ENCODE results near the gene ZNF555.

Gene ZNF555

DNA sequence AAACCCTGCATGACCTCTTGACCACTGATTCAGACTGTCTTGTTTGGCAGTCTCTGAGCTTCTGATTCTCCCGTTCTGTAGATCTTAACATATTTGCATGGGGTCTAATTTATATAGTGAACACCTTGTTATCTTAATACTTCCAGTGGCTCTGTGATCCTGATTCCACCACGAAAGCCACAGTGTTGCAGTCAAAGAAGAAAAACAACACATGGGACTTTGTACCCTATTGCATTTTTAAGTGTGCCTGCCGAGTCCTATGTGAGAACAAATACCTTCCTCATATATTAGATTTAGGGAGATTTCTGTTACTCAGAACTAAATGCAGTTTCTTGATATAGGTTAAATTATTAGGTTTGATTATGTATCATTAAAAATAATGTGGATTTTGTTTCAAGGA lies 13.6 kb downstream of the ZNF555 start:
- TF ChIP-seq, protein P1, sequence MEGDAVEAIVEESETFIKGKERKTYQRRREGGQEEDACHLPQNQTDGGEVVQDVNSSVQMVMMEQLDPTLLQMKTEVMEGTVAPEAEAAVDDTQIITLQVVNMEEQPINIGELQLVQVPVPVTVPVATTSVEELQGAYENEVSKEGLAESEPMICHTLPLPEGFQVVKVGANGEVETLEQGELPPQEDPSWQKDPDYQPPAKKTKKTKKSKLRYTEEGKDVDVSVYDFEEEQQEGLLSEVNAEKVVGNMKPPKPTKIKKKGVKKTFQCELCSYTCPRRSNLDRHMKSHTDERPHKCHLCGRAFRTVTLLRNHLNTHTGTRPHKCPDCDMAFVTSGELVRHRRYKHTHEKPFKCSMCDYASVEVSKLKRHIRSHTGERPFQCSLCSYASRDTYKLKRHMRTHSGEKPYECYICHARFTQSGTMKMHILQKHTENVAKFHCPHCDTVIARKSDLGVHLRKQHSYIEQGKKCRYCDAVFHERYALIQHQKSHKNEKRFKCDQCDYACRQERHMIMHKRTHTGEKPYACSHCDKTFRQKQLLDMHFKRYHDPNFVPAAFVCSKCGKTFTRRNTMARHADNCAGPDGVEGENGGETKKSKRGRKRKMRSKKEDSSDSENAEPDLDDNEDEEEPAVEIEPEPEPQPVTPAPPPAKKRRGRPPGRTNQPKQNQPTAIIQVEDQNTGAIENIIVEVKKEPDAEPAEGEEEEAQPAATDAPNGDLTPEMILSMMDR (IDR thresholded peaks at IDR 0.05; ENCODE audit: low read depth, low read length), result no peak
- DNase-seq (ENCODE audit: low read depth in 2 of 2), result no peak
- H3K4me3 ChIP-seq (replicated peaks in 1 of 2; ENCODE audit: low read depth in 2 of 2, low read length in 2 of 2), result no peak overlapping the region

DNA sequence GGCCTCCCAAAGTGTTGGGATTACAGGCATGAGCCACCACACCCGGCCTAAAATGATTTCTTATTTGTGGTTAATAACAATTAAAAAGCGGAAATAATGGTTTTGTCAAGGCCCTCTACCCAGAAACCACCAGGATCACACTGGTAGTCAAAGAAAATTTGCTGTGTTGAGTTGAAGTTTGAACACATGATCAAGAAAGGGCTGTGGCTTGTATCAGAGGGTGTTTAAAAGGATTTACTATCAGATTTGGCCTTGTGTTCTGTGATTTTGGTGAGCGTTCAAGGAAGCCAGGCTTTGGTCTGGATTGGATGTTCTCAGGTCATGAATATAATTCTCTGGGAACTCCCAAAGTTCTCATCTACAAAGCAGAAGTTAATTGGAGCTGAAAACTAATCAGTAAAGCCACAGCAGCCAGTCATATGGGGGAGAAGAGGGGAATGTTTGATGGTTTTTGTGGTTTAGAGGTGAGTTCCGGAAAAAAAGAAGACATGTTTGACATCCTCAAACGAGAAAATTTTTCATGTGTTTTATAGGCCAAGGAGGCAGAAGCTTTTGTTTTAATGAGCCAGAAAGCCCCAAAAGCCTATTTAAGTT lies 15.3 kb downstream of the ZNF555 start:
- DNase-seq (ENCODE audit: low read depth in 2 of 2), result no peak
- H3K4me3 ChIP-seq (replicated peaks in 1 of 2; ENCODE audit: low read depth in 2 of 2, low read length in 2 of 2), result no peak overlapping the region

DNA sequence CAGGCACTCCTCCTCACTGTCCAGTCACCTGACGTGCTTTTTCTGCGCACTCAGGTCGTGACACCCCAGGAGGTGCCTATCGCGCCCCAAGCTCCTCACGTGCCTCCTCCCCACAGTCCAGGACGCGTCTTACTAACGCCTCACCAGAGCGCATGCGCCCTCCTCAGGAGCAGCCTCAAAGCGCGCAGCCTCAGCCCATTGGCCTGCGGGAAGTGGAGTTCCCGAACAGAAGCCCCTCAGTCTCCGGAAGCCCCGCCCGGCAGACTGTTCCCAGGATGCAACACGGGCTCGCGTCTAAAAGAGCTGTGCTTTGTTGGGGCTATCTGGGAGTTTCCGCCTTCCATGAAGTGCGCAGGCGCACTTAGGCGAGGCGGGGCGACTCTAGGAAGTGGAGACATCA lies 17.6 kb downstream of the ZNF555 start:
- H3K4me3 ChIP-seq (replicated peaks in 1 of 2; ENCODE audit: low read depth in 2 of 2, low read length in 2 of 2), result no peak overlapping the region
- DNase-seq (ENCODE audit: low read depth in 2 of 2), result no peak
- TF ChIP-seq, protein P1 (IDR thresholded peaks at IDR 0.05; ENCODE audit: low read depth, low read length), result no peak

More for the DNA sequence above, 15.3 kb downstream of the ZNF555 start:
- TF ChIP-seq, protein P1 (IDR thresholded peaks at IDR 0.05; ENCODE audit: low read depth, low read length), result no peak

DNA sequence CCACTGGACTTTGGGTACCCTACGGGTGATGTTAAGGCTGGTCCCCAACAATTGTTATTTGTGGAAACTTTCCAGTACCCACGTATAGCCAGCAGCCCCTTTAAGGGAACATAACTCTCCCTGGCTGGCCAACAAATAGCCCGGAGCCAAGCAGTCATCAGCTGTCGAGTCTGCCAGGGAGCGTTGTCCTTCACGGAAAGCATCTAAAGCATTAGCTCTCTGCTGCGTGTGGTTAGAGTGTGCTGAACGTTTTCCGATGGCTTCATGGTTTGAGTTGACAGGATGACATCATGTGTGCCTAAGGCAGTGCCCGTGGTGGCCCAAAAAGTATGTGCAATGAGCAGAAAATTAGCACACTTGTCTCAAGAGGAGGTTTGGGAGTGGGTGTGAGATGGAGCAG lies 22.5 kb downstream of the ZNF555 start:
- TF ChIP-seq, protein P1 (IDR thresholded peaks at IDR 0.05; ENCODE audit: low read depth, low read length), result no peak
- no peak overlapping the region for H3K4me3 ChIP-seq (replicated peaks in 1 of 2; ENCODE audit: low read depth in 2 of 2, low read length in 2 of 2)
- no peak for DNase-seq (ENCODE audit: low read depth in 2 of 2)

DNA sequence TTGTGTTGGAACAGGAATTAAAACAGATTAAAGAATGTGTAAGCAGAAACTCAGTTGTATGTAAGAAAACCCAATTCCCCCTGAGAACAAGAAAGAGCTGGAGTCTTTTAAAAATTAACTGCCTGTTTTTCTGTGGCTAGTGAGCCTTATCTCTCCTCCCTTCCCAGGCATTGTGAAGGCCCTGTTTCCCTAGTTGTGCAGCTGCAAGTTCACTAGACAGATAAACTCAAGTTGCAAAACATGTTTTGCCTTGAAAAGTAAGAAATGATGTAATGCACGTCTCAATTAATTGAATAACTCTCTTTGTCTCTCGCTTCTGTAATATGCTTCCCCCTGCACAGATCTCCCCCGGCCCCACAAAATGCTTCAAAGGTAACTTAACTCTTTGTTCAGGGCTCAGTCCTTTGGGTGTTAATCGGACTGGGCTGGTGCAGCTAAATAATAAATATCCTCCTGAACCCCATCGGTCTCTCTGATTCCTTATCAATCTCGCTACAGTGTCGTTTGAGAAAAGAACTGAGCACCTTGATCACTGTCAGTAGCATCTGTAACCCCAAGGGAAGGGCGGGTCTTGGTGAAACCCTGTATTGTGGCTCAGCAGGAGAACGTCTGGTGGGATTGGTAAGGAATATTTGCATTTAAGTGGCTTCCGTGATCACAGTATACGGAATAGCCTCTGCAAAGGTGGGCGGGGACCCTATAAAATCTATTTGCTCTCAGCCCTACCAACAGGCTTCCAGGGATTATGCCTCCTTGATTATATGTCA lies 24.2 kb downstream of the ZNF555 start:
- TF ChIP-seq, protein P1 (IDR thresholded peaks at IDR 0.05; ENCODE audit: low read depth, low read length), result no peak
- no peak for DNase-seq (ENCODE audit: low read depth in 2 of 2)
- H3K4me3 ChIP-seq (replicated peaks in 1 of 2; ENCODE audit: low read depth in 2 of 2, low read length in 2 of 2), result no peak overlapping the region

DNA sequence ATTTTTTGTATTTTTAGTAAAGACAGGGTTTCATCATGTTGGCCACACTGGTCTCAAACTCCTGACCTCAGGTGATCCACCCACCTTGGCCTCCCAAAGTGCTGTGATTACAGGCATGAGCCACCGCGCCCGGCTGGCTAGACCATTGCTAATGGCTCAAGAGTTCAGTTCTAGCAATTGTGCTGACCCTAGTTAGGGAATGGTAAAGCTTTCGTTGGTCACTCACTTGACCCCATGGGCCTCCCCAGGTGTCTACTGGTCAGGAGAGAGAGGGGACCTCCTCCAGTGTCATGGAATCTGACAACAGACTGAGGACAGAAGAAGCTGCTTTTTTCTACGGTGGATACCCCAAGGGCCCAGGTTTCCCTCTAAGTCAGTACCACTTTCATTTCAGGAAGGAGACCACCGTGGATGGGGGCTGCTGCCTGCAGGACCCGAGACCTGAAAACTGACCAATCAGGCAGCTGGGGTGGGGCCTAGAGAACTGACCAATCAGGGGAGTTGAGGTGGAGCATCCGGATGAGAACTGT lies 25.3 kb downstream of the ZNF555 start:
- H3K4me3 ChIP-seq (replicated peaks in 1 of 2; ENCODE audit: low read depth in 2 of 2, low read length in 2 of 2), result no peak overlapping the region
- DNase-seq (ENCODE audit: low read depth in 2 of 2), result no peak
- TF ChIP-seq, protein P1 (IDR thresholded peaks at IDR 0.05; ENCODE audit: low read depth, low read length), result no peak
